MCF 10A (cell line): ENCODE measurements around the gene RTN4IP1. TPM values are rescaled to one million over a fixed set of nuclear protein-coding genes. Genes with fewer than 3 reads are reported as not detected.

Experiments used
- BruUV-seq: library from RNA; stranded (reverse); fragments of 400-500 nt; replicated peaks from 2 replicates; lab custom pipeline; 2021; lab: Mats Ljungman, UMichigan
- CTCF ChIA-PET: fragments of 300-600 bp; sonication (Branson Sonifier 250); formaldehyde crosslinking; extraction: SDS; loops from one replicate; lab custom pipeline; 2021; ENCODE audit warnings: antibody characterized with exemption, inconsistent platforms; lab: Yijun Ruan, JAX
- POLR2A ChIA-PET: fragments of 300-600, 350-650 bp; sonication (Branson Sonifier 250); formaldehyde crosslinking; extraction: SDS; loops from one replicate; lab custom pipeline; 2020; ENCODE audit warnings: antibody characterized with exemption, inconsistent platforms; lab: Yijun Ruan, JAX
- DNase-seq: peaks from one replicate; pipeline ENCODE4 v3.0.0-alpha.2; 2018; ENCODE audit not compliant: unreplicated experiment
- H3K27ac Mint-ChIP-seq: one replicate; pipeline ENCODE4 v1.8.0; 2022; ENCODE audit warnings: mild to moderate bottlenecking, low read depth, mixed read lengths; ENCODE audit not compliant: unreplicated experiment
- H3K27me3 Mint-ChIP-seq: one replicate; pipeline ENCODE4 v1.8.0; 2022; ENCODE audit warnings: mixed read lengths; ENCODE audit not compliant: insufficient read depth, unreplicated experiment
- H3K36me3 Mint-ChIP-seq: one replicate; pipeline ENCODE4 v1.8.0; 2022; ENCODE audit warnings: mild to moderate bottlenecking, moderate library complexity, mixed read lengths; ENCODE audit not compliant: insufficient read depth, unreplicated experiment
- H3K4me1 Mint-ChIP-seq: one replicate; pipeline ENCODE4 v1.8.0; 2022; ENCODE audit warnings: mixed read lengths; ENCODE audit not compliant: insufficient read depth, unreplicated experiment
- H3K4me3 Mint-ChIP-seq: one replicate; pipeline ENCODE4 v1.8.0; 2022; ENCODE audit warnings: mild to moderate bottlenecking, moderate library complexity, mixed read lengths; ENCODE audit not compliant: unreplicated experiment
- H3K9me3 Mint-ChIP-seq: one replicate; pipeline ENCODE4 v1.8.0; 2022; ENCODE audit warnings: mixed read lengths; ENCODE audit not compliant: unreplicated experiment
- intact Hi-C: fragments of 100-400 bp; cut with micrococcal nuclease; formaldehyde crosslinking; loops from 2 replicates; pipeline ENCODE4 v1.14.1; 2022
- total RNA-seq: library from RNA; stranded (reverse); gene quantifications from 2 replicates; pipeline ENCODE4 v1.2.3, GENCODE V29; 2022
- TF ChIP-seq, protein P1 (sequence below): fragments of 200-600 bp; IDR thresholded peaks from one replicate; pipeline ENCODE4 v1.8.0; 2022; ENCODE audit warnings: antibody characterized with exemption, mild to moderate bottlenecking; ENCODE audit not compliant: unreplicated experiment

RTN4IP1 gene
- total RNA-seq, 1 experiment from 2014 or later, result 6.5 TPM

DNA sequence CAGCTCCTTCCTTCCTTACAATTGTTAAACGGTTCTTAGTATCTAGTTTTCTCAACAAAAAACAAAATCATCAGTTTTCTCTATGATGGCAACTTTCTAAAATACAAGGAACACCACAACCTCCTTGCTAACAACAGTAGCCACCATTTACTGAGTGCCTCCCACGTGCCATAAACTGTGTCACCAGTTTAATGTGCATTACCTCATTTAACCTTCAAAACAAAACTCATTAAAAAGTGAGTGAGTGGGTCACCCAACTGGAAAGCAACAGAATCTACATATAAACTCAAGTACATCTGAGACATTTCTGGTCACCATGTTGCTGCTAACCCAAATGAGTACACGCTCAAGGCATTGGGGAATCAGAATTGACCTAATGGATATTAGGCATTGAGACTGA lies 11.0 kb downstream of the RTN4IP1 start:
- Mint-ChIP-seq H3K27ac (no peak overlapping the region), H3K4me1 (no peaks in the 10 kb centered on the region), H3K9me3 (no peaks in the 10 kb centered on the region), H3K36me3 (peaks cover 17% of the 10 kb centered on the region), H3K27me3 (no peaks in the 10 kb centered on the region), H3K4me3 (no peak overlapping the region)
- intact Hi-C loops, result no loop called here
- TF ChIP-seq, protein P1, sequence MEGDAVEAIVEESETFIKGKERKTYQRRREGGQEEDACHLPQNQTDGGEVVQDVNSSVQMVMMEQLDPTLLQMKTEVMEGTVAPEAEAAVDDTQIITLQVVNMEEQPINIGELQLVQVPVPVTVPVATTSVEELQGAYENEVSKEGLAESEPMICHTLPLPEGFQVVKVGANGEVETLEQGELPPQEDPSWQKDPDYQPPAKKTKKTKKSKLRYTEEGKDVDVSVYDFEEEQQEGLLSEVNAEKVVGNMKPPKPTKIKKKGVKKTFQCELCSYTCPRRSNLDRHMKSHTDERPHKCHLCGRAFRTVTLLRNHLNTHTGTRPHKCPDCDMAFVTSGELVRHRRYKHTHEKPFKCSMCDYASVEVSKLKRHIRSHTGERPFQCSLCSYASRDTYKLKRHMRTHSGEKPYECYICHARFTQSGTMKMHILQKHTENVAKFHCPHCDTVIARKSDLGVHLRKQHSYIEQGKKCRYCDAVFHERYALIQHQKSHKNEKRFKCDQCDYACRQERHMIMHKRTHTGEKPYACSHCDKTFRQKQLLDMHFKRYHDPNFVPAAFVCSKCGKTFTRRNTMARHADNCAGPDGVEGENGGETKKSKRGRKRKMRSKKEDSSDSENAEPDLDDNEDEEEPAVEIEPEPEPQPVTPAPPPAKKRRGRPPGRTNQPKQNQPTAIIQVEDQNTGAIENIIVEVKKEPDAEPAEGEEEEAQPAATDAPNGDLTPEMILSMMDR, result no peak
- BruUV-seq, result no TSS peak
- no peak for DNase-seq
- ChIA-PET POLR2A (interaction anchor here (0.7 kb wide), 1 partner anchor 11 kb away, joined by 3 read pairs; the partner anchor contains the start of gene RTN4IP1), CTCF (interaction anchor here (0.6 to 2.5 kb wide), 5 partner anchors 9 to 361 kb away, joined by 3 to 10 read pairs (median 3); no protein-coding TSS in a partner anchor)

- no peak overlapping the region for H3K27ac Mint-ChIP-seq
- ChIA-PET CTCF (interaction anchor here (0.9 to 2.5 kb wide), 3 partner anchors 9 to 362 kb away, joined by 3 to 10 read pairs (median 3); no protein-coding TSS in a partner anchor), POLR2A (interaction anchor here (0.5 to 0.7 kb wide), 2 partner anchors 11 to 64 kb away, joined by 3 read pairs; partner anchors contain the start of gene RTN4IP1)
- BruUV-seq, result no TSS peak
- DNase-seq, result no peak
- peaks cover 14% of the 10 kb centered on the region for H3K36me3 Mint-ChIP-seq
- no peak overlapping the region for H3K4me3 Mint-ChIP-seq
- H3K27me3 Mint-ChIP-seq, result no peaks in the 10 kb centered on the region
- H3K4me1 Mint-ChIP-seq, result no peaks in the 10 kb centered on the region
- intact Hi-C loops, result no loop called here
- TF ChIP-seq, protein P1, result no peak
- H3K9me3 Mint-ChIP-seq, result no peaks in the 10 kb centered on the region
Observed at GRCh38 chr6:106617857-106618256, 11.4 kb downstream of the RTN4IP1 start.

GRCh38 chr6:106617302-106617701 lies 12.0 kb downstream of the RTN4IP1 start:
- peaks cover 10% of the 10 kb centered on the region for H3K36me3 Mint-ChIP-seq
- POLR2A ChIA-PET, result interaction anchor here (0.5 kb wide), 1 partner anchor 63 kb away, joined by 3 read pairs; no protein-coding TSS in a partner anchor
- intact Hi-C loops, result no loop called here
- no peak for DNase-seq
- no peaks in the 10 kb centered on the region for H3K27me3 Mint-ChIP-seq
- BruUV-seq, result no TSS peak
- no peaks in the 10 kb centered on the region for H3K4me1 Mint-ChIP-seq
- CTCF ChIA-PET, result interaction anchor here (0.5 to 2.5 kb wide), 5 partner anchors 8 to 362 kb away, joined by 3 to 10 read pairs (median 3); no protein-coding TSS in a partner anchor
- no peaks in the 10 kb centered on the region for H3K9me3 Mint-ChIP-seq
- TF ChIP-seq, protein P1, result no peak
- no peak overlapping the region for H3K27ac Mint-ChIP-seq
- H3K4me3 Mint-ChIP-seq, result no peak overlapping the region

GRCh38 chr6:106614592-106615257 lies 14.6 kb downstream of the RTN4IP1 start:
- POLR2A ChIA-PET, result no interaction called here
- TF ChIP-seq, protein P1, result no peak
- Mint-ChIP-seq H3K4me3 (no peak overlapping the region), H3K9me3 (no peaks in the 10 kb centered on the region), H3K4me1 (no peaks in the 10 kb centered on the region), H3K36me3 (peaks cover 10% of the 10 kb centered on the region), H3K27me3 (no peaks in the 10 kb centered on the region), H3K27ac (no peak overlapping the region)
- BruUV-seq, result no TSS peak
- intact Hi-C loops, result no loop called here
- CTCF ChIA-PET, result no interaction called here
- no peak for DNase-seq
